ENCODE measurements around the gene ADAMTSL5.

DNA sequence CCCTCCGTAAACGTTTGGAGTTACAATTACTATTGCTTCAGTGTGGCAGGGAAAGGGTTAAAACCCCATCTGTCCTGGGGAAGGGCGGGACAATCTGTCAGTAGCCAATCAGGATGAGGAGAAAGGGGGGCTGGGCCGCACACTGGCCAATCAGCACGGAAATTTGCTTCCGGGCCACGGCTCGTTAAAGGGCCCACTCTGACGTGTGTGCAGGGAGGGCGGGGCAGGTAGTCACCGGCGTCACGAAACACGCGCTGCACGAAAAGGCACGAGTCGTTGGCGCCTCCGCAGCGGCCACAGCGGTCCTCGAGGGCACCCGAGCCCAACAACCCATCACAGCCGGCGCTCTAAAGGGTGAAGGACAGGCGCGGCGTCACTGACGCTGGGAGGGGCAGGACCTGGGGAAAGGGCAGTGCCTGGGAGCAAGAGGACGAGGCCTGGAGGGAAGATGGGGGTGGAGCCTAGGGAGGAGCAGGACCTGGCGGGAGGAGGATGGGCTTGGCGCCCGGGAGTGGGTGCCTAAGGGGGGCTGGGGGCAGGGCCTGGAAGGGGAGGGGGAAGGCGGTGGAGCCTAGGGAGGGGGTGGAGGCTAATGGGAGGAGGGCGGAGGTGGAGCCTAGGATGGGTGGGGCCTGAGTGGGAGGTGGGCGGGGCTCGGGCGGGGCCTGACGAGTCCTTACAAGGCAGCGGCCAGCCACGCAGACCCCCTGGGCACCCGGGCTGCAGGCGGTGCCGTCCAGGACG, 4.9 kb downstream of the ADAMTSL5 start:
- TF ChIP-seq, protein P1, sequence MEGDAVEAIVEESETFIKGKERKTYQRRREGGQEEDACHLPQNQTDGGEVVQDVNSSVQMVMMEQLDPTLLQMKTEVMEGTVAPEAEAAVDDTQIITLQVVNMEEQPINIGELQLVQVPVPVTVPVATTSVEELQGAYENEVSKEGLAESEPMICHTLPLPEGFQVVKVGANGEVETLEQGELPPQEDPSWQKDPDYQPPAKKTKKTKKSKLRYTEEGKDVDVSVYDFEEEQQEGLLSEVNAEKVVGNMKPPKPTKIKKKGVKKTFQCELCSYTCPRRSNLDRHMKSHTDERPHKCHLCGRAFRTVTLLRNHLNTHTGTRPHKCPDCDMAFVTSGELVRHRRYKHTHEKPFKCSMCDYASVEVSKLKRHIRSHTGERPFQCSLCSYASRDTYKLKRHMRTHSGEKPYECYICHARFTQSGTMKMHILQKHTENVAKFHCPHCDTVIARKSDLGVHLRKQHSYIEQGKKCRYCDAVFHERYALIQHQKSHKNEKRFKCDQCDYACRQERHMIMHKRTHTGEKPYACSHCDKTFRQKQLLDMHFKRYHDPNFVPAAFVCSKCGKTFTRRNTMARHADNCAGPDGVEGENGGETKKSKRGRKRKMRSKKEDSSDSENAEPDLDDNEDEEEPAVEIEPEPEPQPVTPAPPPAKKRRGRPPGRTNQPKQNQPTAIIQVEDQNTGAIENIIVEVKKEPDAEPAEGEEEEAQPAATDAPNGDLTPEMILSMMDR (IDR thresholded peaks at IDR 0.05): no peak
- no peak for TF ChIP-seq POLR2A (IDR thresholded peaks at IDR 0.05)

Data from suprapubic skin (tissue), 3 donors.